HG03066 (cell line): ENCODE measurements around the gene SNAP25.

Experiments used
- ATAC-seq: cut with Tn5 transposase; IDR thresholded peaks from one replicate; pipeline ENCODE4 v1.9.1; 2021; ENCODE audit warnings: low read depth; ENCODE audit not compliant: unreplicated experiment

The SNAP25 gene

DNA sequence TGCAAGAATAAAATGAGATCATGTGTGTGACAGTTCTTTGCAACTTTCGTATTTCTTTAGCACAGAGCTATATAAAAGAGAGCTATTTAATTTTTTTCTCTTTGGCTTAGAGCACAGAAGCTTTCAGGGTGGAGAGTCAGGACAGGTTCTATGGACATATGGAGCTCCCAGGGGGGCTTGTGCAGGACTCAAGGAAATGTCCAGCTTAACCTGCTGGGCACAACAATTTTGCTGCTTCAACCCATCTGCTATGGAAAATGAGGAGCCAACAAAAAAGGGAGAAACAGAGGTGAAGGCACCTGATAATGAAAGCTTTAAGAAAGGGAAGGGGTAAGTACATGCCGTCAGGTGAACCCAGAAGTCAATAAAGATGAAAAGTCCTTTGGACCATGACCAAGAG, 5.1 kb upstream of the SNAP25 start:
- no peak for ATAC-seq

DNA sequence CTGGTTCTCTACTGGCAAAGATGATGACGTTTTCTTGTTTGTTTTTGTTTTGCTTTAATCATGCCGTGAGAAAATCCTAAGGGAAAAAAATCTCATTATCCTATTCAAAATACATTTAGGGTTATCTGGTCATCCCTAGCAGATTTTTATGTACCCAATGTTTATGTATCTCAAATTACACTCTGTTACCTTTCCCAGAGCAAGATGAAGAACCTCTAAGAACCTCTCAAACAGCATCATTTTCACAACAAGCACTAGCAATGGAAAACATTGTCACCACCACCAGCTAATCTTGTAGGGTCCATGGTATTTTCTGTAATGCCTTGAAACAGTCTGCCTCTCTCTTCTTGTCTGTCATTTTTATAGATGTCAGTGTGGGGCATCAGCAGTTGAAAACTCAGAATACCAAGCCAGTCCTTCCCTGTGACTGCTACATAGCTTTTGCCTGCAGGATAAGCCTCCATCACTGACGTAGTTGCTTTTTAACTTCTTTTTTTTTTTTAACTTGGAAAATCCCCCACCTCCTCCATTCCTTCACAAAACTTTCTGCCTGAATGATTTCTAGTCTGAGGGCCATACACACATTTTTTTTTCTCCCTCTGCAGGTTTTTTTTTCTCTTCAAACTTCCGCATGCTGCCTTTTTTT, 2.4 kb upstream of the SNAP25 start:
- ATAC-seq, result no peak

DNA sequence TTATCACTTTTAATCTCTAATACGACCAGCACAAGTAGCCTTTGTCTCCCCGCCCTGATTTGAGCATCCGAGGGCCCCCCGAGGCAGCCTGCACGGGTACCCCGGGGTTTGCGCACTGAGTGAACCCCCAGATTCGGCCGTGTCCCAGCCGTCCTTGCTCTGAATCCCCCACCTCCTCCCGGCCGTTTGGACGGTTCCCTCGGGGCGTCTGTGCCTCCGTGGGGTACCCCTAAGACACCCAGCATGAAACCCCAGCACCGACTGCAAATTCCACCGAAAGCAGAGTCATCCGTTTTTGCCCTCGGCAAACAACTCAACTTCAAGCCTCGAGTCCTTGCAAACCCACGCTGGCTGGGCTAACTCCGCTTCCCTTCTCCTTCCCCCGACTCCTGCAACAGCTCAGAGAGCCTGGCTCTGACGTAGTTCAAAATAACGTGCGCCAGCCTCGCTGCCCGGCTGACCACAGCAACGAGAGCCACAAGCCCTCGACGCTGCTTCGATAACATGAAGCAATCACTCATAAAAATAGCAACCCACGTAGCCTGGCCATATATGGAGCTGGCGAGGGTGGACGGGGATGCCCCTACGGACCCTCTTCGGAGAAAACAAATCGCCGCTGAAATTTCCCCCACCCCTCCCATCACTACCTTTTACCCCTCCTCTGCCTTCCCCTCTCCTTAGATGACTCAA, 764 bp upstream of the SNAP25 start:
- no peak for ATAC-seq

DNA sequence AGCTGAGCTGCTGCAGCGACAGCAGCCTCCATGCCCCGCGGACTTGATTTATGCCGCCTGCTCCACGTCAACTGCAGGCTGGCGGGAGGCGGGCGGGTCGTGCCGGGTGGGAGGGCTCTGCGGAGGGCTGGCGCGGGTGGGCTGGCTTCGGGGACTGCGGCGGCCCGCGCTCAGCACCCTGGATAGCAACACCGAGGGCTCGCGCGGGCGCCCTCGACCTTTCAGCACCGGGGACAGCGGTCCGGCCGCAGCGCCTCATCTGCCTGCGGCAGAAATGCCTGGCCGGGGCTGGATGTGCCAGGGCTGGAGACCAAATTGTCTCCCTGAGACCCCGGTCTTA, 792 bp downstream of the SNAP25 start:
- ATAC-seq, result no peak

DNA sequence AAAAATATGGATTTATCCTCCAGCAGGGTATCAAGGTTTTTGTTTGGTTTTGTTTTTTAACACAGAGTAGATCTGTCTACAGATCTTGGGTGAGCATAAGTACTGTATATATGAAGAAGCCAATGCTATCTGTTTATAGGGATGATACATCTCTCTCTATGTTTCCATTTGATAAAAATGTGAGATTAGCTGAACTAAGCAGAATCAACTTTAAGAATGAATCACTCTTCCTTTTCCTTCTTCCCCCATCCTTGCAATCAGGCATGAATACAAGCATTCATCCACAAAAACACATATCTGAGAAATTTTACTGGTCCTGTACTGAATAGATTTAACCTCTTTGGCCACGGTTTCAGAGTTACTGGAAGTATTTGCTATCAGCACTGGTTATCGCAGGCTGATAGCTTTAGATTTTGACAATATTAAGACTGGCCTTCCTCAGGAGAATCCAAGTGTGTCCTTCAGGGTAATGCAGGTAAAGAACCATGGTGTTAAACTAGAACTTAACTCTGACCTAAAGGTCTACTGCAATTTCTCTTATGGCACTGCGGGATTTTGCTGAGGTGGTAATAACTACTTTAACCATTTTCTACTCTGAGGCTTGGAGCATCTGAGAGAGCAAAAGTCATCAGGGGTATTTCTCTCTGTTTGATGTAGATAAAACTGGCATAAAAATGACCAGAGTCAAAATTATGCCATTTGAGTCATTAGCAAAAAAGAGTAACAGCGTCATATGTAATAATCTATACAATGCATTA, 1.5 kb downstream of the SNAP25 start:
- no peak for ATAC-seq

DNA sequence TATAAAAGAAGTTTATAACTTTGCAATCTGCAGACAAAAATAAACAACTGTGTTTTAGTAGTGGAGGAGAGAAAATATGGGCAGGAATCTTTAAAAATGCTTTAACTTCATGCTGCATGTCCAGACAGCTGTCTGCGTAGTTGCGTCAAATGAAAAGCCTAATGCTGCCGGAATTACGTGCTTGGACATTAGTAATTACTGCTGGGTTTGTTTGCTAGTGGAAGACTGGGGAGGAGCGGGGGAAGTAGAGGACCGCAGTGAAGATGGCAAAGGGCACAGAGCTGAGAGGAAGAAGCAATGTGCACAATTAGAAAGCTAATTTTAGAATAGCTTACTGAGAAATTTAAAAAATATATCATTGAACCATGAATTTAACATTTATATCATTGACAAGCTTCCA, 2.4 kb downstream of the SNAP25 start:
- no peak for ATAC-seq

DNA sequence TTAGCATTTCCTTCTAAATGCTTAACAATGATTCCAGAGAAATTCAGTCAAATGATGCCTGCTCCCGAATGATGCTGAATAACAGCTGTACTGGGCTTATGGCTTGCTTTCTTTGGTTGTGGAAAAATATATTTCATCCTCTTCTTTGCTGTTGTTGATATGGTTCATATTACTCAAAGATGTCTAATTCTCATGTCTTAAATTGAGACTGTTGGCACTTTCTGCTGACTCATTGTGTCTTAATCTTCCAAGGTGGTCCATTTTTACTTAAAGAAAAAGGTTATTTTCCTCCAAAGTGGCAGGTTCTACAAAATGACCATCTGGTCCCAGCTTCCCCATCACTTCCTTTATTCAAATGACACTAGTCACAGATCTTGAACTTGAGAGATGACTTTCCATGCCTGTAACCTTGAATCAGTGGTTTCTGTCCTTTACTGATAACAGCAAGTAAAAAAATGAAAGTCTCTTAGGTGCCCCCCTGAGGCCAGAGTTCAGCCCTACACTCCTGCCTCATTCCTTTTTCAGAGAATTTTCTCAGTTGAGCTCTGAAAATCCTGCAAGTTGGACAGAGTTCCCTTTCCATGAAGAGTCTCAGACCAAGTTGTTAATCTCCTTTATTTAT, 6.9 kb downstream of the SNAP25 start:
- ATAC-seq, result no peak

DNA sequence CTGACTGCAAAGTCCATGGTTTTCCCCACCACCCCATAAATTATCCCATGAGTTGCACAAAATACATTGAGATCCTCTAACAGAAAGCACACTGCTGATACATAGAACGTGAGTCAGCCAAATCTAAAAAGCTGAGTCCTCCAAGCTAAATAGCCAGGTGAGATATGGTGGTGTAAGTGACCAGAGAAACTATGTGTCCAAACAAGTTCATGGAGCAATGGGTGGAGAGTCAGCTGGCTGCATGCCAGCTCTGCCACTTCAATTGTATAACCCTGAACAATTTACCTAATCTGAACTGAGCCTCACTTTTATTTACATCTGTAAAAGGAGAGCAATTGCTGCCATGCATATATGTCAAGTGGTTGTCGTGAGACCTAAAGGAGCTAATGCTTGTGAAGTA, 9.7 kb downstream of the SNAP25 start:
- no peak for ATAC-seq

DNA sequence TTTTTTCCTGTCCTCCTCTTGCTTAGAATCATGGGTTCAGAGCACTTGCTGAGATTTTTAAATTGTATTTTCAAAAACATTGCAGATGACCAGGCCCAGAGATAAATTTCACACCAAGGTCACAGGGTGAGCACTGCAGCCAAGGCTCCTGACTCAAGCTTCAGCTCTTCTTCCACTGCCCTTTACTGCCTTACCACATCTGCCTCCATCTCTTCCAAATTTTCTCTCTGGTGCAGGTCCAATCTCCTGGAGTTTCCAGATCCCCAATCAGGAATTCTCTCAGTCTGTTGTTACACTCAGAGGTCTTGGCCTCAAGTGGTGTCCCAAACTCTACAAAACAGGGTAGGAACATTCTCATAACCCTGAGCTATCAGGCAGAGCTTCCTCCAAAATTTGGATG, 12.7 kb downstream of the SNAP25 start:
- no peak for ATAC-seq

DNA sequence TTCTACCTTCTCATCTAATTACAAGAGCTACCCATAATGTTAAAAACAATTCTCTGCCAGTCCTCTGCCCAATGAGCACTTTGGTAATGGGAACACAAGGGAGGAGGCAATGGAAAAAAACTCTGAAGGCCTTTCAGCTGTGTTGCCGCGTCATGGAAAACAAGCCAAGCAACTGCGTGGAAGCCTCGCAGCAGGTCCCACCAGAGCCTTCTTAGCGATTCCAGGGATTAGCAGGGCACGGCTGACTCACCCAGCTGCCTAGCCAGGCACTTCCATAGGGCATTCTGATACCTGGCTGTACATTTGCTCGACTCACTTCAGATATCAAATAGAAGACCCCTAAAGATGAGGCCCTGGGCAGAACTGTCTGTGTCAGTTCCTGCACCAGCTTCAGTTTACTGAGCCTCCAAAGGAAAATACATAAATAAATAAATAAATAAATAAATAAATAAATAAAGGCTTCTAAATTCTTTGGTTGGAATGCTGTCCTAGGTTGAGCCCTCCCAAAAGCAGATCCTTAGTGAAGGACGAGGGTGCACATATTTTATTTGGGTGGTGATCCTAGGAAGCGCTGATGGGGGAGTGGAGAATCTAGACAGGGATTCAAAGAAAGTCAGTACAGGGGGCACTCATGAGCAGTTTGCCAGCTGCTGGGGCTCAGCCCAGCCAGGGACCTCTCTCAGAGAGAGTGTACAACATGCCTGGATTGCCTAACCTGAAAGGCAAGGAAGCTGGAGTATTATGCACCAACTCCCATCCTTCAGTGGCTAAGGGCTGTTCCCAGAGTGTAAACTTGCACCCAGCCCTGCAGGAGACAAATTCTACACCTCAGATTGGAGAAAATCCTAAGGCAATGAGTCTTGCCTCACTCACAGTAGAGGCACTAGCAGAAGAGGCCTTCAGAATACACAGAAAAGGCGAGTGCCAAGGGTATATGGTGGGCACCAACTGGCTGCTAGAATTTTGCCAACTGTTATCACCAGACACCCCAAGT, 18.2 kb downstream of the SNAP25 start:
- no peak for ATAC-seq

DNA sequence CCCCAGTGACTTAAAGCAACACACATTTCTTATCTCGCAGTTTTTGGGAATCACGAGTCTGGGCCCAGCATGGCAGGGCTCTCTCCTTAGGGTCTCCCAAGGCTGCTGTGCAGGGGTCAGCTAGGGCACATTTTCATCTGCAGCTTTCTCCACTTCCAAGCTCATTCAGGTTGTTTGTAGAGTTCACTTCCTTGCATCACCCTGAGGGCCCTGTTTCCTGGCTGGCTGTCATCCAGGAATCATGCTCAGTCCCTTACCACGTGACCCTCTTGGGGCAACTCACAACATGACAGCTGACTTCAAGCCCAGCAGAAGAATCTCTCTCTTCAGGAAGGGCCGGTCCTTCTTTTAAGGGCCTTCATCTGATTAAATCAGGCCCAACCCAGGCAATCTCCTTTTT, 21.3 kb downstream of the SNAP25 start:
- no peak for ATAC-seq

DNA sequence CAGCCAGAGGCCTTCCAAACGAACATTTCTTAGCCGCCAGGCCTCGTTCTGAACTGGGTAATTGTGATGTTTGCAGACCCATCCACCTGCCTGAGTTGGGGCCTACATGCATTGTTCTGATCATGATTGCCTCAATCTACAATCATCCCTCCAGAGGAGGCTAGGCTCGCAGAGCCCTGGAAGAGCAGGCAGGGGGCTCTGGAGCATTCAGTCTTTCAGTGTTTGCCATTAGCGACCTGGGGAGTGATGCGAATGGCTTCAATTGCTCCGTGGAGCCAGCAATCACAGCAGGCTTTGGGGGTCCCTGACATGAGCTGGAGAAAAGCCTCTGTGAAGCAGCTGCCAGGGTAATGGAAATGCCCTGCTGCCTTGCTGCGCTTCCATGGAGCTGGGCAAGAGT, 22.0 kb downstream of the SNAP25 start:
- no peak for ATAC-seq

DNA sequence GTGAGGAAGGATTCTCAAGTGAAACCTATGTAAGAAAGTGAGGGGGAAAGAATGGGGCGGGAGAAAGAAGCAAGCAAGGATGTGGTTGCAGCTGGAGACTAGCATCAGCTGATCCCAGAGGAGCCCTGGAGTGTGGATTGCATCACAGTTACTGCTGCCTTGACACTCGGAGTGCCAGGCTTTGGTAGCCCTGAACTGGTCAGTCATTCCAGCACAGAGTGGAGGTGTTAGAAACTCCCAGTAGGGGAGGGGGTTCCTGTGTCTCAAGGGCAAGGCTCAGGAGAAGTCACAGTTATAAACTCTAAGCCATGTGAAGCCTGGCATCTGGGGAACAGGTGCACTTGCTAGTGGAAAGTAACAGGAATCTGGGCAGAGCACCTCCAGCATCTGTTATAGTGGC, 23.5 kb downstream of the SNAP25 start:
- ATAC-seq, result no peak

DNA sequence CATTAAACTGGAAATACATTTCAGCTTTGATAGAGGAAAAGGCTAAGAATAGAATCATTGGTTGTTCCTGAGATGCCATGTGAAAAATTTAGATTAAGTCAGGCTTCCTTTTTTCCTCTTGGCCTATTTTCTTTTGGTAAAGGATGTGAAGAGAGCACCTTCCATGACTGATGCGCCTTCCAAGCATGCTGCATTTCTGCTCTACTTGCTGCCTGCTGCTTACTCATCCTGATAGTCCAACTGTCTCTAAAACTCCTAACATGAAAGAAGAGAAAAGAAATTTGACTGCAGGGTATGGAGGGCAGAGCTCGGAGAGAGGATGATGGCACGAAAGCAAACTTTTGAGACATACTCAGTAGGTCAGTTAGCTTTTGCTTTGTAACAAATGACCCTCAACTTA, 28.8 kb downstream of the SNAP25 start:
- no peak for ATAC-seq

DNA sequence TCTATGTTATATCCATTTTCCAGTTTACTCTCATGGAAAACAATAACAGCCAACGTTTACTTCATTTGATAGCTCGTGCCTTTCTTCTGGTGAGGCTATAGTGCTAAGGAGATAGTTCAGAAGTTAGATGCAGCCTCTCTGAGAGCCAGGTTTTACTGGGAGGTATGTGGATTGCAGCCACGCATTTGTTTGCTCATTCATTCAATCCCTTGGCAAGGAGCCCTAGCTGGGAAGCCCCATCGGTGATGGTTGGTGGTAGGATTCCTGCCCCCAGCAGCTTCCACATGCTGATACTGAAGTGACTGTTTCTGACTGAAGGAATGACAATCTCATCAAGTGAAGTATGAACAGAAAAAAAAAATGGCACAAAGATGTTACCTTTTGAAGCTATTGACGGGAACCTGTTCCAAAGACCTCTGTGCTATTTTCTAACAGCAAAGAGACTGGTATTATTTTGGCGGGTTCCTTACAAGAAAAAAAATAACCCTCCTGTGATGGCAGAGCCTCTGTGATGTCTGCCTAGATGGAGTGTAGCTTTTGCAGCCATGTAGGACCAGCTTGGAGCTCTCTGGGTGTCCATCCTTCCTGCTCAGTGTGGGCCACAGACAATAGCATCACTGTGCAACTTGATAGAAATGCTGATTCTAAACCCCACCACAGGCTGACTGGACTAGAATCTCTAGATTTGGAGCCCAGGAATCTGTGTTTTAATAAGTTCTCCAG, 30.6 kb downstream of the SNAP25 start:
- no peak for ATAC-seq

DNA sequence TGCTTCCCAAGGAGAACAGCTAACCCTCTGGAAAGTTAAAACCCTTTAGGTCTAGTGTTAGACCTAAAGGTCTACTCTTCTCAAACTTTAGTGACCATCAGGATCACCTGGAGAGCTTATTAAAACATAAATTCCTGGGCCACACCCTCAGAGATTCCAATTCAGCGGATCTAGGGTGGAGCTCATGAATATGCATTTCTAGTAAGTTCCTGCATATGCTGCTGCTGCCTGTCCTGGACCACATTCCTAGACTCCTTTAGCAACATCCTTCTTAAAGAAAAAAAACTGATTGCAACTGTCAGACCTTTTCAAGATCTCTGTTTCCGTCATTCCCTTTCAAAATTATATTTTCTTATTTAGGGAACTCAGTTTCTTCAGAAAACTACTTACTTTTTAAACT, 31.2 kb downstream of the SNAP25 start:
- ATAC-seq, result no peak

DNA sequence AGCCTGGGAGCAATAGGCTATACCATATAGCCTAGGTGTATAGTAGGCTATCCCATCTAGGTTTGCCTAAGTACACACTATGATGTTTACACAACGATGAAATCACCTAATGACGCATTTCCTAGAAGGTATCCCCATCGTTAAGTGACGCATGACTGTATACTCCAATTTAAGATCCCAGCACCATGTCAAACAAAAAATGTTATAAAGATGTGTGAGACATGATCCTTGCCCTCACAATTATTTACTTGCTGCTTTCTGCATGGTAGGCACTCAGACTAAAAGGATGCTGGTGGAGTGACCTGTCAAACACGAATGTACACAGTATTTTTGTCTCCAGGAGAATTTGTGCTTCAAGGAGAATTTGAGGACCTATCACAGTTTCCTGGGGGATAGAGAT, 32.3 kb downstream of the SNAP25 start:
- no peak for ATAC-seq

DNA sequence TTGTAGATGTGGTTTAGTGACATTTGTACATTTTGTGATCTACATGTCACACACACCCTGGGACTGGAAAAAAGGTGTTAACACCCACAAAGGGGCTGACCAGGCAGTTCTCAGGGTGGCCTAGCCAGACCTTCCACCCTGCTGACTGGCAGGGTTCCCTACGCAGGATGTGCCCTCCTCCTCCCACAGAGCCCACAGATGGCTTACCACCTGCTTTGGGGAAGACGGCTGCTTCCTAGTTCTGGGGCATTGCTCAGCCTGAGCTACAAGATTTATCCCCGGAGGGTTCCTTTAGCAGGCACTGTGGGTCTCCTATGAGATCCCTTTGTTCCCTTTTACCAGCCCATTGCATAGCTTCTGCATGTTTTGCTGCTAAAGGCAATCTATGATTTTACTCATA, 35.1 kb downstream of the SNAP25 start:
- no peak for ATAC-seq

DNA sequence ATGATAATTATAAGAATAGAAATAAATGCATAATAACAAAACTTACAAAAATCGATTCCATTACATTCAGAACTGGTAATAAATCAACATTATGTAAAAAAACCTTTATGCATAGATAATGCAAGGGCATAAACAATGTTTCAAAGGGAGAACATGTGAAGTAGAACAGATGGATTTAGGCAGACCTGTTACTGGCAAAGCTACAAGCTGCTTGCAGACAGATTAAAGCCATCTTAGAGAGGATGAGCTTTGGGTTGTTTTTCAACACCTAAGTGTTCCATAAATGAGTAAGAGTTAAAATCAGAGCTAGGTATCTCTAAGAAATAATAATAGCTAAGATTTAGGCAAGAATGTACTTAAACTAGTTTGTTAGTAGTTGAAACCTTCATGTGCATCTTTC, 37.2 kb downstream of the SNAP25 start:
- ATAC-seq, result no peak

DNA sequence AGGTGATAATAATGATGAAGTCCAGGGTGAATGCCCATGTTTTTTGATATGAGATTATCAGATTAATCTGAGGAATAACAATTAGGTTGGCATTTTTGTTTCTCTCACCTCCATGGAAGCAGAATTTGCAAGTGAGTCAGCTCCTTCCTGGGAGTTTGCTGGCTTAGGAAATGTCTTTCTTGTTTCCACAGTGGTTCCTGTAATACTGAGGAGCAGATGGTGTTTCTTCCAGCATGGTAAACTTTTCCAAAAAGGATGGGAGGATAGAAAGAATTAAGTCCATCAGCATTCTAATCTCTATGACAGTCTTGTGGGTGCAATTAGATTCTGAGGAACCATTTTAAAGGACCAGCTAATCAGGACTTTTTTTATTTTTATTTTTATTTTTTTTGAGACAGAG, 40.5 kb downstream of the SNAP25 start:
- no peak for ATAC-seq
